Suppressor macrophage (primary cell): ENCODE data around the gene TNRC6C.

ENCODE experiments used
- DNase-seq, 4 experiments: peaks; one replicate each; pipeline ENCODE4 v3.0.0-alpha.2; 2020 to 2022

Gene TNRC6C

GRCh38 chr17:78089576-78090281, 131.2 kb downstream of the TNRC6C start:
- peak; percentile 36 to 74 (median 69) for DNase-seq

DNA sequence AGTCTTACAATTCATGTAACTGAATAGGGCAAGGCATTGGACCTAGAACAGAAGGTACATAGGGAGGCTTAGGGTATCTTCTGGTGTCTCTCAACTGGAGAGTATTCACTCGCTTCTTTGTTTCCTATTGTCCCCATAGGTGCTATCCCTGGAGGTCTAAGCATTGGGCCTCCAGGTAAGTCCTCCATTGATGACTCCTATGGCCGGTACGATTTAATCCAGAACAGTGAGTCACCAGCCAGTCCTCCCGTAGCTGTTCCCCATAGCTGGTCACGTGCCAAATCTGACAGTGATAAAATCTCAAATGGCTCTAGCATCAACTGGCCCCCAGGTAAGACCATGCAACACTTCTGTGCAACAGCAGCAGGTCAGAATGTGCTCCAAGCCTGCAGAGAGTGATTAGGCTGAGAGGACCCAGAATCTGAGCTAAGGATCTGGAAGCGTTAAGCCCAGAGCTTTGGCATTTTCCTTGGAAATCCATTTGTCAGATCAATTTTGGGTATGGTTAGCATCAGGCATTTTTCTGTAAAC, 134.4 kb downstream of the TNRC6C start:
- no peak for DNase-seq

DNA sequence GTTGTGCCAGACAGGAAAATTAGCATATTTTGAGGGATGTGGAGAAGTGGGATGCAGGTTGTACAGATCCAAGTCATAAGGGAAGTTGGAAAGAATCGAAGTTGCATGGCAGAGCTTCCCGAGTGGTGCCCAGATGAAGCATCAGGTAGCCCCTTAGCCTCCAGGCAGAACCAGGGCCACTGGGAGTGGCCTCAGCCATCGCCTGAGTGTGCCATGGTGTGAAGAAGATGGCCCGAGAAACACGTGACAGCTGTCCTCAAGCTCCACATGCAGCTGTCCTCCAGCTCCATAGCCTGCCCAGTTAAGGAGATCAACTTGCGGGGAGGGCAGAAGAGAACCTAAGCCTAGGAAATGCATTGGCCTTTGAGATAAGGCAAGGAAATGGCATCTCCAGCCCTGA, 136.5 kb downstream of the TNRC6C start:
- DNase-seq, result no peak

DNA sequence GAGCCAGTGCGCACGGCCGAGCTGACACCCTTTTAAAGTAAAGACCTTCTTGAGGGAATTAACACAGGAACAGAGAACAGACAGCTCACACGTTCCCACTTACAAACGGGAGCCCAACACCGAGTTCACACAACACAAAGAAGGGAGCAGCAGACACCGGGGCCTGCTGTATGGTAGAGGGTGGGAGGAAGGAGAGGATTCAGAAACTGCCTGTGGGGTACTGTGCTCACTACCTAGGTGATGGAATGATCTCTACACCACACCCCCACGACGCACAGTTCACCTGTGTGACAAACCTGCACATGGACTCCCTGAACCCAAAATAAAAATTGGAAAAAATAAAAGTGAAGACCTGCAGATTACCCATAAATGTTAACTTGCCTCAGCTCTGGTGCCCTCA, 137.6 kb downstream of the TNRC6C start:
- no peak for DNase-seq

DNA sequence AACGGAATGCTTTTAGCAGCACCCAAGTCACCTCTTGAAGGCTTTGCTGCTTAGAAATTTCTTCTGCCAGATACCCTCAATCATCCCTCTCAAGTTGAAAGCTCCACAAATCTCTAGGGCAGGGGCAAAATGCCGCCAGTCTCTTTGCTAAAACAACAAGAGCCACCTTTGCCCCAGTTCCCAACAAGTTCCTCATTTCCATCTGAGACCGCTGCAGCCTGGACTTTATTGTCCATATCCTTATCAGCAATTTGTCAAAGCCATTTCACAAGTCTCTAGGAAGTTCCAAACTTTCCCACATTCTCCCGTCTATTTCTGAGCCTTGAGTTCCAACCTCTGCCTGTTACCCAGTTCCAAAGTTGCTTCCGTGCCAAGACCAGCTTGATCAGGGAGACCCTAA, 142.6 kb downstream of the TNRC6C start:
- DNase-seq, result peak in 2 of 4 experiments; percentile 34 to 40

DNA sequence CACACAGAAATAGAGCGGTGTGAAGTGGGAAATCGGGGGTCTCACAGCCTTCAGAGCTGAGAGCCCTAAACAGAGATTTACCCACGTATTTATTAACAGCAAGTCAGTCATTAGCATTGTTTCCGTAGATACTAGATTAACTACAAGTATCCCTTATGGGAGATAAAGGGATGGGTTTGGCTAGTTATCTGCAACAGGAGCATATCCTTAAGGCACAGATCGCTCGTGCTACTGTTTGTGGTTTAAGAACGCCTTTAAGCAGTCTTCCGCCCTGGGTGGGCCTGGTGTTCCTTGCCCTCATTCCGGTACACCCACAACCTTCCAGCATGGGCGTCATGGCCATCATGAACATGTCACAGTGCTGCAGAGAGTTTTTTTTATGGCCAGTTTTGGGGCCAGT, 143.0 kb downstream of the TNRC6C start:
- DNase-seq, result no peak

DNA sequence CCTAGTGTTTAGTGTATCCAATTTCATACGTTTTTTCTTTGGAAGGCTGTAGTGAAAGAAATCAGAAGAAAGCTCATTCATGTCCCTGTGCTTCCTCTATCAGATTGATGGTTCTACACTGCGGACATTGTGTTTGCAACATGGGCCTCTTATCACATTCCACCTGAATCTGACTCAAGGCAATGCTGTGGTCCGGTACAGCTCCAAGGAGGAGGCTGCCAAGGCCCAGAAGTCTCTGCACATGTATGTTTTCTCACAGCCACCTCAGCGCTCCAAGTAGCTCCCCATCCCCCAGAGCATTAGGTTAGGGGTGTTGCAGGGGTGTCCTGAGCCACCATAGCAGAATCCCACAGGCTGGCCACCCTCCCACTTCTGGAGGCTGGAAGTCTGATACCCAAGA, 144.8 kb downstream of the TNRC6C start:
- DNase-seq, result no peak

- DNase-seq, result no peak
Measured at GRCh38 chr17:78104540-78104941, 146.0 kb downstream of the TNRC6C start.

- DNase-seq, result no peak
Measured at GRCh38 chr17:78105101-78105500, 146.6 kb downstream of the TNRC6C start.

DNA sequence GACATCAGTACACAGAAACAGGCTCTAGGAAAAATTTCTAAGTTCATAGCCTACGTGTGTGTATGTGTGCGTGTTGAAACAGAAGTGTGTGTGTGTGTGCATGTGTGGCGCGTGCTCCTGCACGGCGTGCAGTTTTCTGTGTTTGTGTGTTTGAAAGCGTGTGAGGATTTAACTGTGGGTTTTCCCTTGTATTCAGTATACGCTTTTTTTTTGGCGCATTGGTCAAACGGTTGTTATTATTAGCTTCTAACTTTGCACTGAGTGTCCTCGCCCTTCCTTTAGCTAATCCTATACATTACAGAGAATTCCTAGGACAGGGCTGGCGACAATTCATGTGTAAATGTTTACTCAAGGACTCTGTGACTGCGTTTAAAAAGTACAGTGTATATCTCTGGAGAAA, 147.0 kb downstream of the TNRC6C start:
- no peak for DNase-seq

DNA sequence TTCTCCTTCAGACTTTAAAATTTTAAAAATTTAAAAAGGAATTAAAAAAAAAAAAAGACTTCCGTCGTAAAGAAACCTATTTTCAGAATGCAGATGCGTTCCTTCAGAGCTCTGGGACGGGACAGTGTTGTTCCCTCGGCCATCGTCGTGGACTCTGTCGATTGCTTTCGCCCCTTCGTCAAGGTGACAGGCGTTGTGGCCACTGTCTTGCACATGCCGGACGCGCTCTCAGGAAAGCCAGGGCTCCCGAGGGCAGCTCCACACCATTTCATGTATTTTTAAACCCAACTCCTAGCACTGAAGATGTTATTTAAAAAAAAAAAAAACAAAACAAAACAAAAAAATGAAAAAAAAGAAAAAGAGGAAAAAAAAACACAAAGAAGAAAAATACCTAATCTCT, 147.7 kb downstream of the TNRC6C start:
- DNase-seq, result no peak

GRCh38 chr17:78107457-78107856, 149.0 kb downstream of the TNRC6C start:
- DNase-seq, result no peak

- DNase-seq, result no peak
Measured at GRCh38 chr17:78107976-78108725, 149.6 kb downstream of the TNRC6C start.

DNA sequence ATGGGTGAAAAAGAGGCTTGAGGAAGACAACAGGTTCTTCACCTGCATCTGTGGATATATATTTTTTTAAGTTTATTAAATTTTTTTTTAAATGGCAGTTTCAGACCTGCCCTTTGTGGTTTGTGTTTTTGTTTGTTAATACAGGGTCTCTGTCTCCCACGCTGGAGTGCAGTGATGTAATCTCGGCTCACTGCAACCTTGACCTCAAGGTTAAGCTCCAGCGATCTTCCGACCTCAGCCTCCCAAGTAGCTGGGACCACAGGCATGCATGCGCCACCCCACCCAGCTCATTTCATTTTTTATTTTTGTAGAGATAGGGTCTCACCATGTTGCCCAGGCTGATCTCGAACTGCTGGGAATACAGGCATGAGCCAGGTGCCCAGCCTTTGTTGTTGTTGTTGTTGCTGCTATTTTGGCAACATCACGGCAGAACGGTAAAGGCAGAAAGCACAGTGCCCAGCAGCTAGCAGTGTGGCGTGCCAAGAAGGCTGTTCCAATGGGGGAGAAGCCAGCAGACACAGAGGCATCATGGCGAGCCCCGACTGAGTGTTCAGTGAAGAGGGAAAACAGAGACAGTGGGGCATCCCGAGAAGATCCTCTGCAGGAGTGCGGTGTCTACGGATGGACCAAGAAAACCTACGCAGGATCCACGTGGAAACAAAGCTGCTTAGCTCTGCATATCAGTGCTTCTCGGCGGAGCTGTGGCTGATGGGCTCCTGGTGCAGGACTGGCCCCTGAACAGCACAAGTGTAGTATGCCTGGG, 150.4 kb downstream of the TNRC6C start:
- DNase-seq, result no peak

DNA sequence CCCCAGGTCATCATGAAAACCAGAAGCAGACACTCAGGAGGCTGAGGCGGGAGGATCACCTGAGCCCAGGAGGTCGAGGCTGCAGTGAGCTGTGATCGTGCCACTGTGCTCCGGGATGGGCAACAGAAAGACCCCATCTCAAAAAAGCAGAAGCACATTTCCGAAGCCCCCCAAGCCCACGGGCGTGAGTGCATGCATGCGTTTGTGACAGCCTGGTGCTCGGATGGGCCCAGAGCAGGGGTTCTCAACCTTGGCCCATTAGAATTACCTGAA, 150.9 kb downstream of the TNRC6C start:
- no peak for DNase-seq

GRCh38 chr17:78110363-78111015, 152.0 kb downstream of the TNRC6C start:
- no peak for DNase-seq

DNA sequence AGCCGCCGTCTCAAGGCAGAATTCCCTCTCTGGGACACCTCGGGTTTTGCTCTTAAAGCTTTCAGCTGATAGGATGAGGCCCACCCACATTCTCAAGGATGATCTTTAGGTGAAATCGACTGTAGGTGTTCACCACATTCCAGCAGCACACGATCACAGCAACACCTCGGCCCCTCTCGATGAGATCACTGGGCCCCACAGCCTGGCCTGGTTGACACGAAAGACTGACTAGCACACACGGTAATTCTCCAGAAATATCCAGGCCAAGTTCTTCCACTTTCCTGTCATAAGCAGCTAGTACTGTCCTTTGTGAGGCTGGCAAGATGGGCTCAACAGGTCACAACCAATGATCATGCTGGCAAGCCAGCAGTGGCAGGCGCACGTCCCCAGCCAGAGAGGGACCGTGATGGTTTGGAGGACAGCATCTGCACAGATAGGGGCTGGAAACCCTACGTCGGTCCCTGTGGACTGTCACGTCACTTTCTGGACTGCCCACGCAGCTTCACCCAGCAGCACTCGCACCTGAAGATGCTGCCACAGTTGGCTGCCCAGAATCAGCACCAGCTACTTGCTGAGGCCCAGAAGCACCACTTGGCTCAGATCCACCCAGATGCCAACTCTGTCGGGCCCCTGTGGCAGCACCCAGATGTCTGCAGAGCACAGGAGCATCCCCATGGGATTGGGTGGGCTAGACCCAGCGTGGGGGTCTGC, 152.7 kb downstream of the TNRC6C start:
- DNase-seq, result no peak

- DNase-seq, result no peak
Measured at GRCh38 chr17:78111727-78112517, 153.4 kb downstream of the TNRC6C start.

GRCh38 chr17:78112518-78113471, 154.3 kb downstream of the TNRC6C start:
- peak; percentile 70 to 88 (median 81) for DNase-seq
